Progenitor cell of endocrine pancreas (in vitro differentiated cells): ENCODE results near the gene KIF7. TPM values are rescaled to one million over a fixed set of nuclear protein-coding genes. Genes with fewer than 3 reads are reported as not detected.

Experiments
- DNase-seq: peaks from one replicate; pipeline ENCODE4 v3.0.0; 2021; ENCODE audit warnings: low spot score; ENCODE audit not compliant: unreplicated experiment
- H3K27ac Mint-ChIP-seq: 2 replicates; pipeline ENCODE4 v1.8.0; 2021; ENCODE audit warnings: mild to moderate bottlenecking, moderate library complexity, mixed read lengths
- H3K27me3 Mint-ChIP-seq: 2 replicates; pipeline ENCODE4 v1.8.0; 2021; ENCODE audit warnings: mixed read lengths
- H3K36me3 Mint-ChIP-seq: 2 replicates; pipeline ENCODE4 v1.8.0; 2022; ENCODE audit warnings: mixed read lengths; ENCODE audit not compliant: insufficient read depth
- H3K4me1 Mint-ChIP-seq: 2 replicates; pipeline ENCODE4 v1.8.0; 2021; ENCODE audit warnings: low read depth, mixed read lengths
- H3K4me3 Mint-ChIP-seq: 2 replicates; pipeline ENCODE4 v1.8.0; 2021; ENCODE audit warnings: low read depth, mild to moderate bottlenecking, moderate library complexity, mixed read lengths
- H3K9me3 Mint-ChIP-seq: 2 replicates; pipeline ENCODE4 v1.8.0; 2021; ENCODE audit warnings: low read depth, mixed read lengths
- CTCF ChIP-seq: fragments of 200-600 bp; sonication (generic); IDR thresholded peaks from one replicate; pipeline ENCODE4 v1.5.0; 2021; ENCODE audit warnings: antibody characterized with exemption, mild to moderate bottlenecking; ENCODE audit not compliant: unreplicated experiment
- total RNA-seq: library from RNA; stranded (reverse); gene quantifications from 2 replicates; pipeline ENCODE4 v1.2.1, GENCODE V29; 2021

KIF7 gene
- total RNA-seq, 1 donor from 2014 or later: 22.8 TPM

GRCh38 chr15:89660556-89660955 lies 5.3 kb upstream of the KIF7 start:
- Mint-ChIP-seq H3K27ac (no peak overlapping the region), H3K4me3 (no peak overlapping the region), H3K4me1 (peaks cover 3% of the 10 kb centered on the region), H3K27me3 (peaks cover 22% of the 10 kb centered on the region), H3K9me3 (no peaks in the 10 kb centered on the region), H3K36me3 (no peaks in the 10 kb centered on the region)
- no peak for DNase-seq
- TF ChIP-seq CTCF: no peak

GRCh38 chr15:89659295-89659694 lies 4.0 kb upstream of the KIF7 start:
- no peaks in the 10 kb centered on the region for H3K36me3 Mint-ChIP-seq
- H3K4me3 Mint-ChIP-seq: no peak overlapping the region
- peaks cover 5% of the 10 kb centered on the region for H3K4me1 Mint-ChIP-seq
- H3K27me3 Mint-ChIP-seq: peaks cover 15% of the 10 kb centered on the region
- TF ChIP-seq CTCF: no peak
- DNase-seq: no peak
- no peaks in the 10 kb centered on the region for H3K9me3 Mint-ChIP-seq
- no peak overlapping the region for H3K27ac Mint-ChIP-seq

- H3K4me3 Mint-ChIP-seq: no peak overlapping the region
- H3K27ac Mint-ChIP-seq: no peak overlapping the region
- no peaks in the 10 kb centered on the region for H3K9me3 Mint-ChIP-seq
- peaks cover 13% of the 10 kb centered on the region for H3K27me3 Mint-ChIP-seq
- no peak for TF ChIP-seq CTCF
- H3K4me1 Mint-ChIP-seq: peaks cover 6% of the 10 kb centered on the region
- no peak for DNase-seq
- H3K36me3 Mint-ChIP-seq: no peaks in the 10 kb centered on the region
Observed at GRCh38 chr15:89657686-89658200, 2.5 kb upstream of the KIF7 start.

- no peak for TF ChIP-seq CTCF
- no peak overlapping the region for H3K27ac Mint-ChIP-seq
- DNase-seq: no peak
- H3K4me3 Mint-ChIP-seq: peak overlapping the region; percentile 80
- peaks cover 13% of the 10 kb centered on the region for H3K27me3 Mint-ChIP-seq
- no peaks in the 10 kb centered on the region for H3K9me3 Mint-ChIP-seq
- peaks cover 6% of the 10 kb centered on the region for H3K4me1 Mint-ChIP-seq
- H3K36me3 Mint-ChIP-seq: peaks cover 3% of the 10 kb centered on the region
Observed at GRCh38 chr15:89656116-89656815, 999 bp upstream of the KIF7 start.

DNA sequence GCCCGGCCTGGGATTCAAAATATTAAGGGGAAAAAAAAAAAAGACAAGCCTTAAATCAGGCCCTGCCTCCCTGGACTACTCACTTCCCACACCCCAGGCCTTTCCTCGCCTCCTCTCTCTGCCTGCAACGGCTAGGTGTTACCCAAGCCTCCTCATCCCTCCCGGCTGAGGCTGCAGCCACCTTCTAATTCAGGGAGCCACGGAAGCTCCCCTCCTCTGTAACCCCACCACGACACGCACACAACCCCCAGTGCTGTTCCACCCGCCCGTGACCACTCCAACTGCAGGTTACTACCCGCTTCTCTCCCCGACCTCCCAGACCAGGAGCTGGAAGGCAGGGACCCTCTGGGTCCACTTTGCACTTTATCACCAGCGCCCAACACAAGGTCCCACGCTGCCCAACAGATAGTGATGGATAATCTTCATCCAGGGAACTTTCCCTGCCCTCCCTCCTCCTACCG lies 936 bp downstream of the KIF7 start:
- Mint-ChIP-seq H3K27me3 (peaks cover 5% of the 10 kb centered on the region), H3K4me1 (peaks cover 6% of the 10 kb centered on the region), H3K36me3 (peaks cover 6% of the 10 kb centered on the region), H3K9me3 (no peaks in the 10 kb centered on the region), H3K27ac (peak overlapping the region; percentile 65), H3K4me3 (peak overlapping the region; percentile 80)
- DNase-seq: no peak
- TF ChIP-seq CTCF: no peak
